AG09309 (cell line): ENCODE results near the gene OSTC.

Source experiments
- DNase-seq: peaks from one replicate; pipeline ENCODE4 v3.0.0-alpha.2; 2010; ENCODE audit warnings: low read depth
- H3K4me3 ChIP-seq: 2 replicates; pipeline ENCODE4 v1.5.1; 2011; ENCODE audit warnings: mild to moderate bottlenecking, low read depth, low read length, moderate library complexity; ENCODE audit not compliant: control insufficient read depth
- CTCF ChIP-seq: IDR thresholded peaks from 2 replicates; pipeline ENCODE4 v1.5.1; 2011; ENCODE audit warnings: mild to moderate bottlenecking, low read depth, low read length, inconsistent platforms; ENCODE audit not compliant: insufficient read depth, control insufficient read depth; ENCODE audit errors: missing control alignments

Gene OSTC

GRCh38 chr4:108650212-108651013 is at the start of gene OSTC:
TSS of gene OSTC (plus strand) at chr4:108650599. CDS start at chr4:108650656, 57 bp downstream.
- H3K4me3 ChIP-seq: peak within 1 kb of the TSS; percentile 94
- peak; percentile 16 for TF ChIP-seq CTCF
- peak; percentile 92 for DNase-seq

GRCh38 chr4:108601106-108601505 is 49.3 kb upstream of the OSTC start:
- no peak overlapping the region for H3K4me3 ChIP-seq
- no peak for TF ChIP-seq CTCF
- no peak for DNase-seq

GRCh38 chr4:108601532-108601931 is 48.9 kb upstream of the OSTC start:
- no peak for DNase-seq
- no peak for TF ChIP-seq CTCF
- no peak overlapping the region for H3K4me3 ChIP-seq

- no peak for DNase-seq
Measured at GRCh38 chr4:108602163-108602562, 48.2 kb upstream of the OSTC start.

GRCh38 chr4:108607079-108607815 is 43.2 kb upstream of the OSTC start:
- DNase-seq: no peak
- TF ChIP-seq CTCF: no peak
- H3K4me3 ChIP-seq: no peak overlapping the region

More at GRCh38 chr4:108602163-108602562, 48.2 kb upstream of the OSTC start:
- TF ChIP-seq CTCF: no peak
- H3K4me3 ChIP-seq: no peak overlapping the region

GRCh38 chr4:108611365-108611764 is 39.0 kb upstream of the OSTC start:
- H3K4me3 ChIP-seq: no peak overlapping the region
- TF ChIP-seq CTCF: peak; percentile 17
- no peak for DNase-seq
